Measurements from ENCODE around the gene ABI3BP. TPM values are rescaled to one million over a fixed set of nuclear protein-coding genes. Genes with fewer than 3 reads are reported as not detected.

ABI3BP gene
- total and polyA plus RNA-seq, 2 donors (not counting 1 experiment from before 2014, with no cell fraction given), result 4.8 to 62.9 TPM

DNA sequence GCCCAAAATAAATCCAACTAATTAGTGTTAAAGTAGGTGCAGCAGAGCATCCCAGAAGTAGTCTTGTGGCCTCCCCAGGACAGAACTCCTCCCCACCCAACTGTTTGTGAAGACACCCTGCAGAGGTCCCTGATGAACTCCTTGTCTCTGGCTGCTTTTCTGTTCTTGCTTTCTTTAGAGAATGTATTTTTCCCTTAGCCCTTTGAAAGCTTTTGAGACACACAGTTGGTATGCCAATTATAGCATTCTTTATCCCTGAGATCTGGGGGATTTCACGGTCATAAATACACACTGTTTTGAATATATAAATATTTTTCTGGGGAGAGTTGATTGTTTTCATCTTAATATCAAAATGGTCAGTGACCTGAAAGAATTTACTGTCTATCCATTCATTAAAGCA is 274.1 kb downstream of the ABI3BP start:
- no peak overlapping the region for H2AFZ ChIP-seq (ENCODE audit: low read length)
- peaks cover 9% of the 10 kb centered on the region for H3K36me3 ChIP-seq (ENCODE audit: control insufficient read depth, insufficient read depth, low read length)
- H3K9me3 ChIP-seq (ENCODE audit: control insufficient read depth, insufficient read depth, low read depth, low read length), result no peaks in the 10 kb centered on the region
- no peaks in the 10 kb centered on the region for H3K27me3 ChIP-seq (ENCODE audit: control insufficient read depth, insufficient read depth, low read length)
- no peak overlapping the region for H3K9ac ChIP-seq (ENCODE audit: insufficient read depth, low read length)
- TF ChIP-seq EZH2 (IDR thresholded peaks at IDR 0.05; ENCODE audit: low read length, missing control alignments), result no peak
- TF ChIP-seq, protein P1, sequence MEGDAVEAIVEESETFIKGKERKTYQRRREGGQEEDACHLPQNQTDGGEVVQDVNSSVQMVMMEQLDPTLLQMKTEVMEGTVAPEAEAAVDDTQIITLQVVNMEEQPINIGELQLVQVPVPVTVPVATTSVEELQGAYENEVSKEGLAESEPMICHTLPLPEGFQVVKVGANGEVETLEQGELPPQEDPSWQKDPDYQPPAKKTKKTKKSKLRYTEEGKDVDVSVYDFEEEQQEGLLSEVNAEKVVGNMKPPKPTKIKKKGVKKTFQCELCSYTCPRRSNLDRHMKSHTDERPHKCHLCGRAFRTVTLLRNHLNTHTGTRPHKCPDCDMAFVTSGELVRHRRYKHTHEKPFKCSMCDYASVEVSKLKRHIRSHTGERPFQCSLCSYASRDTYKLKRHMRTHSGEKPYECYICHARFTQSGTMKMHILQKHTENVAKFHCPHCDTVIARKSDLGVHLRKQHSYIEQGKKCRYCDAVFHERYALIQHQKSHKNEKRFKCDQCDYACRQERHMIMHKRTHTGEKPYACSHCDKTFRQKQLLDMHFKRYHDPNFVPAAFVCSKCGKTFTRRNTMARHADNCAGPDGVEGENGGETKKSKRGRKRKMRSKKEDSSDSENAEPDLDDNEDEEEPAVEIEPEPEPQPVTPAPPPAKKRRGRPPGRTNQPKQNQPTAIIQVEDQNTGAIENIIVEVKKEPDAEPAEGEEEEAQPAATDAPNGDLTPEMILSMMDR (conservative IDR thresholded peaks at IDR 0.05 in 1 of 2, IDR thresholded peaks at IDR 0.05 in 1 of 2; ENCODE audit: low read depth in 1 of 2, low read length in 2 of 2), result no peak
- peak in 1 of 2 donors; percentile 7 for DNase-seq (ENCODE audit: low read depth in 2 of 2)
- H4K20me1 ChIP-seq (ENCODE audit: control insufficient read depth, extremely low read depth, insufficient read depth, low read length), result peaks cover 8% of the 10 kb centered on the region
- no peak overlapping the region for H3K4me3 ChIP-seq (replicated peaks in 1 of 4; ENCODE audit: control extremely low read depth in 1 of 4, insufficient read depth in 1 of 4, low read depth in 3 of 4, low read length in 4 of 4)
- no peak overlapping the region for H3K27ac ChIP-seq (ENCODE audit: insufficient read depth, low read length)
- peaks cover 2% of the 10 kb centered on the region for H3K4me1 ChIP-seq (ENCODE audit: control insufficient read depth, extremely low read depth, insufficient read depth, low read length)
- peaks cover 59% of the 10 kb centered on the region for H3K79me2 ChIP-seq (ENCODE audit: control insufficient read depth, insufficient read depth, low read length)
- no peak overlapping the region for H3K4me2 ChIP-seq (ENCODE audit: extremely low read depth, insufficient read depth, low read length)

DNA sequence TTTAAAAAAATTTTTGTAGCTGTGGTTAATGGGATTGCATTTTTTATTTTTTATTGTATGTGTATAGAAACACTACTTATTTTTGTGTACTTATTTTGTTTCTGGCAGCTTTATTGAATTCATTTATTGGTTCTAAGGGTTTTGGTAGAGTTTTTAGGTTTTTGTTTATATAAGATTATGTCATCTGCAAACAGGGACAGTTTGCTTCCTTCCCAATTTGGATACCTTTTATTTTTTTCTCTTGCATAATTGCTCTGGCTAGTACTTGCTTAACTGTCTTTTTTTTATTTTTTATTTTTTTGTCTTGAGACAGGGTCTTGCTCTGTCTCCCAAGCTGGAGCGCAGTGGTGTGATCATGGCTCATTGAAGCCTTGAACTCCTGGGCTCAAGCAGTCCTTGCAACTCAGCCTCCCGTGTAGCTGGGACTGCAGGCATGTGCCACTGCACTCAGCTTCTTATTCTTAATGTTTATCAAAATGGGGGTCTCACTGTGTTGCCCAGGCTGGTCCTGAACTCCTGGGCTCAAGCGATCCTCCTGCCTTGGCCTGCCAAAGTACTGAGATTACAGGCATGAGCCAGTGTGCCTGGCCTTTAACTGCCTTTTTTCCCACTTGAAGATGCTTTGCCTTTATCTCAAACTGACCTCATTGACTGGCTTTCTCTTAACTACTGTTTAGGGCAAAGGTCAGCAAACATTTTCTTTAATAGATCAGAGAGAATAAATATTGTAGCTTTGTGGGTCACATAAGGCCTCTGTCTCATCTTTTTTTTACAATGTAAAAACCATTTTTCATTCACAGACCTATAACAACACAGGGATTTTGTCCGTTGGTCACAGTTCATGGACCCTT is 275.4 kb downstream of the ABI3BP start:
- DNase-seq (ENCODE audit: low read depth in 2 of 2), result no peak
- Histone ChIP-seq H4K20me1 (ENCODE audit: control insufficient read depth, extremely low read depth, insufficient read depth, low read length) (peaks cover 8% of the 10 kb centered on the region), H3K36me3 (ENCODE audit: control insufficient read depth, insufficient read depth, low read length) (peaks cover 11% of the 10 kb centered on the region)

DNA sequence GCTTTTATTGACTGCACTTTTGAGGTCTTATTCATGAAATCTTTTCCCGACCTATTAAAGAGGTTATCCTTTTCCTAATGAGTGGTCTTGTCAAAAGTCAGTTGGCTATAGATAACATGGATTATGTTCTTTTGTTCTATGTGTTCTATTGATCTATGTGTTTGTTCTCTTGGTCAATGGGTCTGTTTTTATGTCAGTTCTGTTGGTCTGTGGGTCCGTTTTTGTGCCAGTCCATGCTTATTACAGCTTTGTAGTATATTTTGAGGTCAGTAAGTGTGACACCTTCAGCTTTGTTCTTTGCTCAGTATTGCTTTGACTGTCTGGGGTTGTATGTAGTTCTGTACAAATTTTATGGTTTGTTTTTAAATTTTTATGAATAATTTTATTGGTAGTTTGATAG is 276.2 kb downstream of the ABI3BP start:
- peaks cover 8% of the 10 kb centered on the region for H4K20me1 ChIP-seq (ENCODE audit: control insufficient read depth, extremely low read depth, insufficient read depth, low read length)
- DNase-seq (ENCODE audit: low read depth in 2 of 2), result no peak

More for the DNA sequence above, 275.4 kb downstream of the ABI3BP start:
- no peak overlapping the region for H2AFZ ChIP-seq (ENCODE audit: low read length)
- no peak overlapping the region for H3K27ac ChIP-seq (ENCODE audit: insufficient read depth, low read length)
- H3K79me2 ChIP-seq (ENCODE audit: control insufficient read depth, insufficient read depth, low read length), result peaks cover 72% of the 10 kb centered on the region
- H3K9me3 ChIP-seq (ENCODE audit: control insufficient read depth, insufficient read depth, low read depth, low read length), result no peaks in the 10 kb centered on the region
- no peaks in the 10 kb centered on the region for H3K27me3 ChIP-seq (ENCODE audit: control insufficient read depth, insufficient read depth, low read length)
- H3K4me1 ChIP-seq (ENCODE audit: control insufficient read depth, extremely low read depth, insufficient read depth, low read length), result peaks cover 2% of the 10 kb centered on the region
- H3K4me2 ChIP-seq (ENCODE audit: extremely low read depth, insufficient read depth, low read length), result no peak overlapping the region
- H3K4me3 ChIP-seq (replicated peaks in 1 of 4; ENCODE audit: control extremely low read depth in 1 of 4, insufficient read depth in 1 of 4, low read depth in 3 of 4, low read length in 4 of 4), result no peak overlapping the region
- no peak overlapping the region for H3K9ac ChIP-seq (ENCODE audit: insufficient read depth, low read length)
- TF ChIP-seq, protein P1 (conservative IDR thresholded peaks at IDR 0.05 in 1 of 2, IDR thresholded peaks at IDR 0.05 in 1 of 2; ENCODE audit: low read depth in 1 of 2, low read length in 2 of 2), result no peak
- TF ChIP-seq EZH2 (IDR thresholded peaks at IDR 0.05; ENCODE audit: low read length, missing control alignments), result no peak

More for the DNA sequence above, 276.2 kb downstream of the ABI3BP start:
- Histone ChIP-seq H3K4me3 (replicated peaks in 1 of 4; ENCODE audit: control extremely low read depth in 1 of 4, insufficient read depth in 1 of 4, low read depth in 3 of 4, low read length in 4 of 4) (no peak overlapping the region), H3K36me3 (ENCODE audit: control insufficient read depth, insufficient read depth, low read length) (peaks cover 9% of the 10 kb centered on the region), H3K27me3 (ENCODE audit: control insufficient read depth, insufficient read depth, low read length) (no peaks in the 10 kb centered on the region), H3K9ac (ENCODE audit: insufficient read depth, low read length) (no peak overlapping the region), H3K4me2 (ENCODE audit: extremely low read depth, insufficient read depth, low read length) (no peak overlapping the region), H2AFZ (ENCODE audit: low read length) (no peak overlapping the region), H3K4me1 (ENCODE audit: control insufficient read depth, extremely low read depth, insufficient read depth, low read length) (peaks cover 2% of the 10 kb centered on the region), H3K79me2 (ENCODE audit: control insufficient read depth, insufficient read depth, low read length) (peaks cover 78% of the 10 kb centered on the region), H3K9me3 (ENCODE audit: control insufficient read depth, insufficient read depth, low read depth, low read length) (no peaks in the 10 kb centered on the region), H3K27ac (ENCODE audit: insufficient read depth, low read length) (no peak overlapping the region)
- no peak for TF ChIP-seq EZH2 (IDR thresholded peaks at IDR 0.05; ENCODE audit: low read length, missing control alignments)
- TF ChIP-seq, protein P1 (conservative IDR thresholded peaks at IDR 0.05 in 1 of 2, IDR thresholded peaks at IDR 0.05 in 1 of 2; ENCODE audit: low read depth in 1 of 2, low read length in 2 of 2), result no peak

Measured in fibroblast of lung (primary cell).